Measurements from ENCODE around the gene GLRX5.

DNA sequence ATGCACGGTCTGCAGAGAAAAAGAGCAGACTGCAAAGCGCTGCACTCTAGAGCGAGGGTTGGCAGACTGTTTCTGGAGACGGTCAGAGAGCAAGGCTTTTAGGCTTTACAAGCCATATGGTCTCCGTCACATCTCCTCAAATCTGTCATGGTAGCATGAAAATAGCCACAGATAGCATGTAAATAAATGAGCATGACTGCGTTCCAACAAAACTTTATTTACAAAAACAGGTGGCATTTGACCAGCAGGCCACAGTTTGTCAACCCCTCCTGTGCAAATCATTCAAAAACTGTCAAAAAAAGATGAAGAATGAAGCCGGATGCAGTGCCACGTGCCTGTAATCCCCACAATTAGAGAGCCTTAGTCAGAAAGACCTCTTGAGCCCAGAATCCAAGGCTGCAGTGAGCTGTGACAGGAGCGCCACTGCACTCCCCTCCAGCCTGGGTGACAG lies 37.3 kb upstream of the GLRX5 start:
- TF ChIP-seq, protein P1, sequence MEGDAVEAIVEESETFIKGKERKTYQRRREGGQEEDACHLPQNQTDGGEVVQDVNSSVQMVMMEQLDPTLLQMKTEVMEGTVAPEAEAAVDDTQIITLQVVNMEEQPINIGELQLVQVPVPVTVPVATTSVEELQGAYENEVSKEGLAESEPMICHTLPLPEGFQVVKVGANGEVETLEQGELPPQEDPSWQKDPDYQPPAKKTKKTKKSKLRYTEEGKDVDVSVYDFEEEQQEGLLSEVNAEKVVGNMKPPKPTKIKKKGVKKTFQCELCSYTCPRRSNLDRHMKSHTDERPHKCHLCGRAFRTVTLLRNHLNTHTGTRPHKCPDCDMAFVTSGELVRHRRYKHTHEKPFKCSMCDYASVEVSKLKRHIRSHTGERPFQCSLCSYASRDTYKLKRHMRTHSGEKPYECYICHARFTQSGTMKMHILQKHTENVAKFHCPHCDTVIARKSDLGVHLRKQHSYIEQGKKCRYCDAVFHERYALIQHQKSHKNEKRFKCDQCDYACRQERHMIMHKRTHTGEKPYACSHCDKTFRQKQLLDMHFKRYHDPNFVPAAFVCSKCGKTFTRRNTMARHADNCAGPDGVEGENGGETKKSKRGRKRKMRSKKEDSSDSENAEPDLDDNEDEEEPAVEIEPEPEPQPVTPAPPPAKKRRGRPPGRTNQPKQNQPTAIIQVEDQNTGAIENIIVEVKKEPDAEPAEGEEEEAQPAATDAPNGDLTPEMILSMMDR (IDR thresholded peaks at IDR 0.05) = no peak
- TF ChIP-seq POLR2AphosphoS5 (IDR thresholded peaks at IDR 0.05) (peak in 1 of 3 donors; percentile 31), POLR2A (IDR thresholded peaks at IDR 0.05) (no peak)
